GM19468 (cell line): ENCODE measurements around the gene RRBP1.

ENCODE experiments used
- ATAC-seq: cut with Tn5 transposase; IDR thresholded peaks from one replicate; pipeline ENCODE4 v1.9.1; 2021; ENCODE audit warnings: mild to moderate bottlenecking, moderate library complexity, moderate number of reproducible peaks; ENCODE audit not compliant: unreplicated experiment; ENCODE audit errors: extremely low read depth

RRBP1 gene

GRCh38 chr20:17614812-17615644 is 67.0 kb downstream of the RRBP1 start:
- no peak for ATAC-seq

- no peak for ATAC-seq
Observed at GRCh38 chr20:17614176-17614811, 67.7 kb downstream of the RRBP1 start.

GRCh38 chr20:17613328-17614175 is 68.5 kb downstream of the RRBP1 start:
- no peak for ATAC-seq

- ATAC-seq: no peak
Observed at GRCh38 chr20:17612992-17613327, 69.1 kb downstream of the RRBP1 start.

GRCh38 chr20:17612287-17612991 is 69.6 kb downstream of the RRBP1 start:
- no peak for ATAC-seq

- ATAC-seq: no peak
Observed at GRCh38 chr20:17611540-17612286, 70.3 kb downstream of the RRBP1 start.

- ATAC-seq: no peak
Observed at GRCh38 chr20:17611290-17611539, 70.8 kb downstream of the RRBP1 start.

GRCh38 chr20:17610566-17611289 is 71.3 kb downstream of the RRBP1 start:
- ATAC-seq: no peak

GRCh38 chr20:17609811-17610377 is 72.1 kb downstream of the RRBP1 start:
- ATAC-seq: no peak

- no peak for ATAC-seq
Observed at GRCh38 chr20:17608701-17609497, 73.1 kb downstream of the RRBP1 start.

GRCh38 chr20:17606001-17606400 is 76.0 kb downstream of the RRBP1 start:
- no peak for ATAC-seq

- ATAC-seq: no peak
Observed at GRCh38 chr20:17605131-17605660, 76.8 kb downstream of the RRBP1 start.

GRCh38 chr20:17602493-17602892 is 79.5 kb downstream of the RRBP1 start:
- ATAC-seq: no peak

GRCh38 chr20:17601957-17602356 is 80.1 kb downstream of the RRBP1 start:
- ATAC-seq: no peak

- no peak for ATAC-seq
Observed at GRCh38 chr20:17598013-17598550, 84.0 kb downstream of the RRBP1 start.

- ATAC-seq: no peak
Observed at GRCh38 chr20:17595856-17596255, 86.2 kb downstream of the RRBP1 start.

- ATAC-seq: no peak
Observed at GRCh38 chr20:17594443-17594842, 87.6 kb downstream of the RRBP1 start.

GRCh38 chr20:17593902-17594301 is 88.1 kb downstream of the RRBP1 start:
- no peak for ATAC-seq
